ENCODE data around the gene DDX52.

GRCh38 chr17:37568350-37569053, 74.7 kb downstream of the DDX52 start:
- TF ChIP-seq CTCF (IDR thresholded peaks at IDR 0.05) (no peak), POLR2A (IDR thresholded peaks at IDR 0.05) (no peak)
